GM18951 (cell line): ENCODE results near the gene THY1.

Experiments used
- POLR2A ChIP-seq: IDR thresholded peaks from 4 replicates; pipeline ENCODE4 v1.6.1; 2011; ENCODE audit warnings: mild to moderate bottlenecking; ENCODE audit not compliant: insufficient read length, insufficient read depth; ENCODE audit errors: extremely low read depth
- in situ Hi-C: fragments of 300-500 bp; cut with MboI; formaldehyde crosslinking; loops from one replicate; pipeline ENCODE4 v1.12.0; 2022; ENCODE audit warnings: low sequenced_read_pairs, mixed read lengths, inconsistent platforms; ENCODE audit not compliant: unreplicated experiment

THY1 gene

DNA sequence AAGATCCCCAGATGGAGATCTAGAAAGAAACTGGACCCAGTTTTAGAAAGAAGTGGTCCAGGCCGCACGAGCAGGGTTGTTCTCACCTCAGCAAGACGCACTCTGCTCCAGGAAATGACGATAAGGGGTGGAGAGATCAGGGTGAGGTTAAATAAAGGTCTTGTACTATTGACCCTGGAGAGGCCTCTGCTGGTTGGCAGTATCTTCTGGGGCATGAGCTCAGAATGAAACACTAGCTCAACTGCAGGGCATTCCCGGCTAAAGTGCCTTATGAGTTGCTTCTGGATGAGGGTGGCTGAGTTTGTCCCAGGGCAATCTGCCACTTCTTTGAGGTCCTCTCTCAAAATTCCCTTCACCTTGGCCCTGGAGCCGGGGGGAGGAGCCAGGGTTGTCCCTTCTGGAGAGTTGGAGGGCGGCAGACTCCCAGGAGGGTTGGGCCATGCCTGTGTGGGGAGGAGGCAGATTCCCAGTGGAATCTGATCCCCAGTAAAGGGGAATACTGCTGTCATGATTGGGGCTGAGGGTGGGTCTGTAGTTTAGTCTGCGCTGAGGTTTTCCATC lies 52.4 kb downstream of the THY1 start:
- in situ Hi-C loops = no loop called here
- no peak for TF ChIP-seq POLR2A

DNA sequence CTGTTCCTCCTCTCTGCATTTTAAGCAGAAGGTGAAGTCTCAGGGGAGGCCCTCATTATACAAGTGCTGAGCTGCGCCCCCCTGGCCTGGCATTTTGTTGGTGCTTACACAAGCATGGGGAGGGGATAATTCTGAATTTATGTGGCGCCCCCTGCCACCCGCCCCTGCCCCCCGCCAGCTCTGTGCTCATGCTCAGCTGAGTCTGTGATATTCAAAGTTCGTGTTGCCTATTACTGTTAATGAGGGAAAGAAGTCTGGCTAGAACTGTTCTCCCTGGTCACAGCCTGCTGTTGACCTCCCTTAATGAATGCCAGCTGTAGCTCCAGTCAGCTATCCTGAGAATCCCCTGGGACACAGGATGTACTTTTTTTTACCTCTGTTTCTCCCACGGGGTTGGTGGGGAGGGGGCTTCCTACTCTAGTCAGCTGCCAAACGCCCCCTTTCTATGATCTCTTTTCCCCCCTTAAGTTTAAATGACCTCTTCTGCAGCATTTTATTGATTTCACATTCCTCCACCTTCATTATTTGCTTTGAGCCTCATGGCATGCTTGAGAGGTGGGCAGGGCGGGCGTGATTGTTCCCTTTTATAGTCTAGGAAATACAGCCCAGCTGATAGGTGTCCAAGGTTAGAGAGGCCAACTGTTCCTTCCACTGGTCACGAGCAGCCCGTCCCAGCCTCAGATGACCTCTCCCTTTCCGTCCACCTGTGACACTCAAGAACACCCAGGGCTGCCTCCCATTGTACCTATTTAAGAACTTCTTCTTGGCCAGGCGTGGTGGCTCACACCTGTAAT lies 53.6 kb downstream of the THY1 start:
- TF ChIP-seq POLR2A = no peak
- in situ Hi-C loops = no loop called here

DNA sequence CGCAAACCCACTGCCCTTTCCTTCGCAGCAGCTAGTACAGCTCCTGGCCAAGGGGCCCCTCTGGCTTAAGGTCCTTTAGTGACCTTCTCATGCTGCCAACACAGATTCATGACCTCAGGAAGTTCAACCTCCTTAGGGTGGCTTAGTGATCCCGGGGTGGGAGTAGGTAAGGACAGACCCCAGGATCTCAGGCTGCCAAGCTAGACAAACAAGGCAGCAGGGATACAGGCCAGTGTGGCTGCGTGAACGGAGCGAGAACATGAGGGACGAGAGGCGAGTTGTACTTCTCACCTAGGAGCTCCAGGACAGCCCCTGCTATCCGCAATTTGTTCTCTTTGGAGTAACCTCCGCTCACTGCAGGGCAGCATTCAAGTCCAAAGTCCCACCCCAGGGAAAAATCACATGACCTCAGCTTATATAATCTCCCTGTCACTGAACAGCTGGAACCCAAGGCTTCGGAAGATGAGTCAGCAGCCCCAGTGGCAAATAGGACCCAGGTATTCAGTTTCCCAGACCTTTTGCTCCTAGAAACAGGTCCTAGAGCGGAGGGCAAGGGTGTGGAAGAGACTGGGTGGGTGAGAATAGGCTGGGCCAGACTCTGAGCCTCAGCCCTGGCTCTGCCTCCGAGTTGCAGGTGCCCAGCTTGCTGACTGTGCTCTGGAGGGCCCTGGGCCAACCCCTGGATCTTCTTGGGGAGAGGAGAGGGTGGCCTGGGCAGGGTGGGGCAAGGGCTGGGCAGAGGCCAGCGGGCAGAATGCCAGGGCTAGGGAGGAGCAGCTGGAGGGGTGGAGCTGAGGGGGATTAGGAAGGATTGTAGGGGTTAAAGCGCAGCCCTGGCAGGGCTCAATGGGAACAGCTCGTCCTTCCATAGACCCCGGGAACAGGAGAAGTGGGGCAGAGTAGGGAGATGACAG lies 54.6 kb downstream of the THY1 start:
- TF ChIP-seq POLR2A = no peak
- in situ Hi-C loops = no loop called here

DNA sequence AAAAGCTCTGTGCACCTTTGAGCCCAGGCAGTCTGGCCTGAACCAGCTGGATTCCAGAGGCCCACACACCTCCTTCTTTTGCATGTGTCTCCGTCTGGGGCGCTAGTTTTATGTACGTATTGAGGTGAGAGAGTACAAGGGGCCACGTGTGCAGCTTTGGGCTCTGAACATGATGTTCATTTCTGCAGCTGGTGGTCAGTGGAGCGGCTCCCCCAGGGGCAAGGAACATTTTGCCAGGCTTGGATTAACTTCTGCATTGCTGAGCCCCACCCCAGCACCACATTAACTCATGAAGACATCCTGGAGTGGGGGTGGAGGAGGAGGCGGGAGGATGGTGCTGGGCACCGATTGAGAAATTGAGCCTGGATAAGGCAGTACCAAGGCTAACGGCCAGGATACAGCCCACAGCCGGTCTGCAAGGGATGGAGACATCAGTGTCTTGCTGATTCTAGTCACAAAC lies 55.3 kb downstream of the THY1 start:
- in situ Hi-C loops = no loop called here
- TF ChIP-seq POLR2A = no peak
